DND-41 (cell line): ENCODE data around the gene DDC.

Experiments
- ATAC-seq: fragments of 200-7000 bp; cut with Tn5 transposase; 3 replicates; pipeline ENCODE4 v1.9.1; 2021; ENCODE audit warnings: low read depth; ENCODE audit not compliant: insufficient read depth
- DNase-seq: peaks from one replicate; pipeline ENCODE4 v3.0.0-alpha.2; 2020
- H2AFZ ChIP-seq: 2 replicates; pipeline ENCODE4 v1.6.0; 2012; ENCODE audit warnings: low read depth, low read length
- H3K27ac ChIP-seq: 2 replicates; pipeline ENCODE4 v1.5.1; 2012; ENCODE audit warnings: low read length, inconsistent platforms
- H3K27me3 ChIP-seq: fragments of 200-600 bp; sonication (generic); 2 replicates; pipeline ENCODE4 v1.6.0; 2012; ENCODE audit warnings: low read length, mild to moderate bottlenecking, inconsistent platforms; ENCODE audit not compliant: insufficient read depth, poor library complexity
- H3K36me3 ChIP-seq: 2 replicates; pipeline ENCODE4 v1.5.1; 2012; ENCODE audit warnings: low read length, inconsistent platforms; ENCODE audit not compliant: insufficient read depth
- H3K4me1 ChIP-seq: 2 replicates; pipeline ENCODE4 v1.5.1; 2012; ENCODE audit warnings: mild to moderate bottlenecking, low read length; ENCODE audit not compliant: insufficient read depth
- H3K4me2 ChIP-seq: 2 replicates; pipeline ENCODE4 v1.6.0; 2012; ENCODE audit warnings: mild to moderate bottlenecking, moderate library complexity, low read length, inconsistent platforms; ENCODE audit not compliant: insufficient read depth
- H3K4me3 ChIP-seq, 2 experiments: fragments of 200-600 bp in 1 of 2; shearing (Covaris generic) in 1 of 2; 2 replicates each; pipeline ENCODE4 v1.5.1; 2012 to 2016; ENCODE audit warnings: inconsistent platforms in 2 of 2, low read length in 2 of 2, mild to moderate bottlenecking in 2 of 2, low read depth in 1 of 2, moderate library complexity in 1 of 2
- H3K79me2 ChIP-seq: 2 replicates; pipeline ENCODE4 v1.6.0; 2012; ENCODE audit warnings: low read length, inconsistent platforms; ENCODE audit not compliant: insufficient read depth
- H3K9ac ChIP-seq: 2 replicates; pipeline ENCODE4 v1.6.0; 2012; ENCODE audit warnings: low read depth, mild to moderate bottlenecking, inconsistent platforms, low read length, moderate library complexity
- H3K9me3 ChIP-seq: 2 replicates; pipeline ENCODE4 v1.5.1; 2012; ENCODE audit warnings: low read length, moderate library complexity, mild to moderate bottlenecking, inconsistent platforms; ENCODE audit not compliant: insufficient read depth, severe bottlenecking
- H4K20me1 ChIP-seq: 2 replicates; pipeline ENCODE4 v1.6.0; 2012; ENCODE audit warnings: low read length; ENCODE audit not compliant: insufficient read depth
- CTCF ChIP-seq: IDR thresholded peaks from 2 replicates; pipeline ENCODE4 v1.5.1; 2012; ENCODE audit warnings: borderline replicate concordance, low read length, moderate library complexity, mild to moderate bottlenecking; ENCODE audit not compliant: poor library complexity, severe bottlenecking; ENCODE audit errors: extremely low read depth
- EZH2 ChIP-seq: IDR thresholded peaks from 3 replicates; pipeline ENCODE4 v1.6.1; 2012; ENCODE audit warnings: borderline replicate concordance, low read depth, mild to moderate bottlenecking, moderate library complexity, low read length, inconsistent platforms; ENCODE audit not compliant: severe bottlenecking

The DDC gene

GRCh38 chr7:50610521-50611277 is 45.5 kb upstream of the DDC start:
- H2AFZ ChIP-seq, result peak overlapping the region; percentile 9
- no peak for TF ChIP-seq EZH2
- TF ChIP-seq CTCF, result peak; percentile 0
- no peaks in the 10 kb centered on the region for H3K36me3 ChIP-seq
- no peak overlapping the region for H3K4me3 ChIP-seq
- H3K27me3 ChIP-seq, result no peaks in the 10 kb centered on the region
- peak overlapping the region; percentile 42 for H3K4me2 ChIP-seq
- peak; percentile 84 for ATAC-seq
- H3K4me1 ChIP-seq, result peaks cover 52% of the 10 kb centered on the region
- peak overlapping the region; percentile 27; the same call in 1 of the 2 replicates for H3K9ac ChIP-seq
- H3K79me2 ChIP-seq, result no peaks in the 10 kb centered on the region
- H3K27ac ChIP-seq, result peak overlapping the region; percentile 75
- no peaks in the 10 kb centered on the region for H4K20me1 ChIP-seq
- peaks cover 9% of the 10 kb centered on the region for H3K9me3 ChIP-seq
- DNase-seq, result peak; percentile 72

GRCh38 chr7:50608196-50608906 is 43.1 kb upstream of the DDC start:
- no peaks in the 10 kb centered on the region for H3K79me2 ChIP-seq
- H3K9me3 ChIP-seq, result peaks cover 9% of the 10 kb centered on the region
- peak overlapping the region; percentile 54; the same call in 1 of the 2 replicates for H2AFZ ChIP-seq
- peak; percentile 42 for DNase-seq
- no peaks in the 10 kb centered on the region for H3K36me3 ChIP-seq
- H3K4me1 ChIP-seq, result peaks cover 52% of the 10 kb centered on the region
- H3K4me3 ChIP-seq, result peak overlapping the region in 1 of 2 experiments; percentile 11; a peak in 1 of 4 replicates
- H3K9ac ChIP-seq, result 0 out of 2 replicates have a peak overlapping the region, but pooled peaks have one; percentile 4
- H4K20me1 ChIP-seq, result no peaks in the 10 kb centered on the region
- H3K4me2 ChIP-seq, result peak overlapping the region; percentile 50
- peak overlapping the region; percentile 72 for H3K27ac ChIP-seq
- ATAC-seq, result peak; percentile 78
- TF ChIP-seq CTCF, result no peak
- TF ChIP-seq EZH2, result no peak
- H3K27me3 ChIP-seq, result no peaks in the 10 kb centered on the region

- peaks cover 9% of the 10 kb centered on the region for H3K9me3 ChIP-seq
- peak overlapping the region; percentile 54 for H2AFZ ChIP-seq
- H3K9ac ChIP-seq, result 0 out of 2 replicates have a peak overlapping the region, but pooled peaks have one; percentile 4
- no peaks in the 10 kb centered on the region for H3K27me3 ChIP-seq
- H4K20me1 ChIP-seq, result no peaks in the 10 kb centered on the region
- no peak for TF ChIP-seq EZH2
- DNase-seq (no peak), ATAC-seq (no peak)
- no peaks in the 10 kb centered on the region for H3K79me2 ChIP-seq
- peak overlapping the region; percentile 50 for H3K4me2 ChIP-seq
- H3K27ac ChIP-seq, result peak overlapping the region; percentile 72
- H3K4me1 ChIP-seq, result peaks cover 52% of the 10 kb centered on the region
- H3K4me3 ChIP-seq, result peak overlapping the region in 1 of 2 experiments; percentile 11; a peak in 2 of 4 replicates
- H3K36me3 ChIP-seq, result no peaks in the 10 kb centered on the region
These were observed 42.4 kb upstream of the DDC start for GRCh38 chr7:50607524-50608125.
